Fibroblast of upper back skin (primary cell): ENCODE results near the gene XPO6.
A peak's percentile ranks its signal among the peaks of the same experiment; 100 is the strongest.

Experiments used
- DNase-seq: peaks from one replicate; pipeline ENCODE4 v3.0.0-alpha.2; 2013

XPO6 gene

GRCh38 chr16:28110074-28110473 is 101.7 kb downstream of the XPO6 start:
- DNase-seq = no peak

GRCh38 chr16:28108590-28109247 is 103.0 kb downstream of the XPO6 start:
- no peak for DNase-seq

GRCh38 chr16:28107232-28107631 is 104.5 kb downstream of the XPO6 start:
- no peak for DNase-seq

GRCh38 chr16:28106467-28107215 is 105.1 kb downstream of the XPO6 start:
- no peak for DNase-seq

GRCh38 chr16:28105954-28106353 is 105.8 kb downstream of the XPO6 start:
- no peak for DNase-seq

GRCh38 chr16:28105297-28105696 is 106.5 kb downstream of the XPO6 start:
- no peak for DNase-seq

- DNase-seq = no peak
These were observed 107.4 kb downstream of the XPO6 start for GRCh38 chr16:28104404-28104803.

- no peak for DNase-seq
These were observed 108.1 kb downstream of the XPO6 start for GRCh38 chr16:28103516-28104170.

GRCh38 chr16:28101533-28101890 is 110.3 kb downstream of the XPO6 start:
- DNase-seq = no peak

- no peak for DNase-seq
These were observed 110.8 kb downstream of the XPO6 start for GRCh38 chr16:28100810-28101532.

GRCh38 chr16:28098959-28099945 is 112.5 kb downstream of the XPO6 start:
- DNase-seq = no peak

GRCh38 chr16:28098171-28098958 is 113.4 kb downstream of the XPO6 start:
- no peak for DNase-seq

- DNase-seq = no peak
These were observed 114.5 kb downstream of the XPO6 start for GRCh38 chr16:28096983-28097899.

- DNase-seq = no peak
These were observed 118.4 kb downstream of the XPO6 start for GRCh38 chr16:28093385-28093725.

- DNase-seq = no peak
These were observed 118.9 kb downstream of the XPO6 start for GRCh38 chr16:28092721-28093384.

- no peak for DNase-seq
These were observed 120.1 kb downstream of the XPO6 start for GRCh38 chr16:28091656-28092055.

- DNase-seq = peak; percentile 34
These were observed 121.0 kb downstream of the XPO6 start for GRCh38 chr16:28090646-28091377.

- no peak for DNase-seq
These were observed 121.8 kb downstream of the XPO6 start for GRCh38 chr16:28089992-28090365.
